CD4-positive, CD25-positive, alpha-beta regulatory T cell (primary cell): ENCODE results near the gene NFYC. TPM values are rescaled to one million over a fixed set of nuclear protein-coding genes. Genes with fewer than 3 reads are reported as not detected.
A peak's percentile ranks its signal among the peaks of the same experiment; 100 is the strongest.
"Not testable (repeated sequence)": the region's sequence is repeated elsewhere in the genome, so short reads cannot be mapped to it uniquely, and the experiment has no call there.

ENCODE experiments used
- ATAC-seq, 2 donors: fragments of 150-1000 bp; cut with Tn5 transposase; one replicate each; pipeline ENCODE4 v1.10.0; 2021; ENCODE audit warnings: low read depth in 2 of 2, moderate number of reproducible peaks in 2 of 2, moderate library complexity in 1 of 2
- DNase-seq, 3 donors: peaks; one replicate each; pipeline versions ENCODE4 v3.0.0 to v3.0.0-alpha.2; 2012 to 2022; ENCODE audit warnings: mixed read lengths in 1 of 3
- H3K27ac ChIP-seq: one replicate; pipeline ENCODE4 v1.7.0; 2013; ENCODE audit warnings: mild to moderate bottlenecking, low read length; ENCODE audit not compliant: insufficient read depth, poor library complexity, severe bottlenecking
- H3K27me3 ChIP-seq: one replicate; pipeline ENCODE4 v1.7.0; 2013; ENCODE audit warnings: low read length; ENCODE audit not compliant: control insufficient read depth, insufficient read depth
- H3K36me3 ChIP-seq: one replicate; pipeline ENCODE4 v1.7.0; 2013; ENCODE audit warnings: mild to moderate bottlenecking, low read length, moderate library complexity; ENCODE audit not compliant: control insufficient read depth, insufficient read depth
- H3K4me1 ChIP-seq: 2 replicates; pipeline ENCODE4 v1.7.0; 2013; ENCODE audit warnings: mild to moderate bottlenecking, low read length; ENCODE audit not compliant: insufficient read depth, control insufficient read depth, poor library complexity, severe bottlenecking
- H3K4me3 ChIP-seq: one replicate; pipeline ENCODE4 v1.7.0; 2013; ENCODE audit warnings: low read depth, mild to moderate bottlenecking, low read length, moderate library complexity
- H3K9me3 ChIP-seq, 2 experiments: 1 replicate in 1 of 2; 2 replicates in 1 of 2; pipeline ENCODE4 v1.7.0; 2013; ENCODE audit warnings: low read length in 2 of 2, mild to moderate bottlenecking in 1 of 2, moderate library complexity in 1 of 2; ENCODE audit not compliant: control insufficient read depth in 2 of 2
- H3K27ac Mint-ChIP-seq, 3 donors: one replicate each; pipeline ENCODE4 v1.8.0; 2020 to 2022; ENCODE audit warnings: mild to moderate bottlenecking in 3 of 3, mixed read lengths in 3 of 3, moderate library complexity in 2 of 3
- H3K27me3 Mint-ChIP-seq: one replicate; pipeline ENCODE4 v1.8.0; 2022; ENCODE audit warnings: mild to moderate bottlenecking, mixed read lengths
- H3K36me3 Mint-ChIP-seq: one replicate; pipeline ENCODE4 v1.8.0; 2020; ENCODE audit warnings: mixed read lengths
- H3K4me1 Mint-ChIP-seq, 4 donors: one replicate each; pipeline ENCODE4 v1.8.0; 2020 to 2022; ENCODE audit warnings: mixed read lengths in 4 of 4, mild to moderate bottlenecking in 1 of 4
- H3K4me3 Mint-ChIP-seq, 4 donors: one replicate each; pipeline ENCODE4 v1.8.0; 2020 to 2022; ENCODE audit warnings: mild to moderate bottlenecking in 4 of 4, mixed read lengths in 4 of 4, moderate library complexity in 3 of 4
- H3K9me3 Mint-ChIP-seq, 7 donors: one replicate each; pipeline ENCODE4 v1.8.0; 2020 to 2022; ENCODE audit warnings: mixed read lengths in 7 of 7, mild to moderate bottlenecking in 3 of 7, moderate library complexity in 2 of 7
- polyA plus RNA-seq, 4 donors: library from polyadenylated mRNA; unstranded; fragments of 300-500 nt; fragmentation: Illumina TruSeq; gene quantifications; one replicate each; pipeline ENCODE4 v1.2.3, GENCODE V29; 2021
- total RNA-seq: library from RNA; stranded (reverse); gene quantifications from one replicate; pipeline ENCODE4 v1.2.3, GENCODE V29; 2022

NFYC gene
- total and polyA plus RNA-seq, 5 donors from 2014 or later = 51.2 to 61.1 (median 57.1) TPM

- ATAC-seq (peak; percentile 63 to 65), DNase-seq (peak in 1 of 3 donors; percentile 29)
- Histone ChIP-seq H3K9me3 (no peaks in the 10 kb centered on the region), H3K36me3 (no peaks in the 10 kb centered on the region), H3K27me3 (no peaks in the 10 kb centered on the region), H3K27ac (peak overlapping the region; percentile 78), H3K4me1 (peaks cover 60% of the 10 kb centered on the region), H3K4me3 (peak overlapping the region; percentile 63)
- H3K4me1 Mint-ChIP-seq = peaks cover 48 to 86% (median 60%) of the 10 kb centered on the region in 4 donors
- peaks cover 16% of the 10 kb centered on the region for H3K36me3 Mint-ChIP-seq
- no peaks in the 10 kb centered on the region for H3K27me3 Mint-ChIP-seq
- no peaks in the 10 kb centered on the region for H3K9me3 Mint-ChIP-seq
- peak overlapping the region; percentile 26 to 90 (median 69) for H3K27ac Mint-ChIP-seq
- H3K4me3 Mint-ChIP-seq = peak overlapping the region; percentile 72 to 85 (median 80)
These were observed 8.3 kb downstream of the NFYC start for GRCh38 chr1:40699787-40700186.

- H3K9me3 ChIP-seq = no peaks in the 10 kb centered on the region
- no peak overlapping the region for H3K4me3 ChIP-seq
- H3K27me3 ChIP-seq = no peaks in the 10 kb centered on the region
- Mint-ChIP-seq H3K36me3 (peaks cover 12% of the 10 kb centered on the region), H3K27ac (peak overlapping the region; percentile 9 to 73 (median 66)), H3K4me1 (peaks cover 48 to 81% (median 56%) of the 10 kb centered on the region in 4 donors), H3K27me3 (no peaks in the 10 kb centered on the region), H3K9me3 (no peaks in the 10 kb centered on the region), H3K4me3 (peak overlapping the region in 2 of 4 donors; percentile 10 to 72)
- peaks cover 49% of the 10 kb centered on the region for H3K4me1 ChIP-seq
- DNase-seq (no peak), ATAC-seq (no peak)
- H3K36me3 ChIP-seq = no peaks in the 10 kb centered on the region
- no peak overlapping the region for H3K27ac ChIP-seq
These were observed 10.2 kb downstream of the NFYC start for GRCh38 chr1:40701684-40702083.

- not testable (repeated sequence) for H3K9me3 ChIP-seq, H3K27ac ChIP-seq, H3K36me3 ChIP-seq, H3K27me3 ChIP-seq, H3K36me3 Mint-ChIP-seq, ATAC-seq, H3K9me3 Mint-ChIP-seq, DNase-seq, H3K27me3 Mint-ChIP-seq, H3K4me3 ChIP-seq
- H3K27ac Mint-ChIP-seq = peak overlapping the region in 1 of 3 donors; percentile 78
- peaks cover 44% of the 10 kb centered on the region for H3K4me1 ChIP-seq
- peaks cover 41 to 71% (median 45%) of the 10 kb centered on the region in 4 donors for H3K4me1 Mint-ChIP-seq
- H3K4me3 Mint-ChIP-seq = peak overlapping the region in 1 of 4 donors; percentile 45
These were observed 11.3 kb downstream of the NFYC start for GRCh38 chr1:40702810-40703209.

- no peaks in the 10 kb centered on the region for H3K27me3 Mint-ChIP-seq
- peaks cover 47% of the 10 kb centered on the region for H3K4me1 ChIP-seq
- H3K27ac ChIP-seq = no peak overlapping the region
- H3K36me3 ChIP-seq = no peaks in the 10 kb centered on the region
- H3K4me3 Mint-ChIP-seq = no peak overlapping the region
- peaks cover 41 to 72% (median 45%) of the 10 kb centered on the region in 4 donors for H3K4me1 Mint-ChIP-seq
- H3K36me3 Mint-ChIP-seq = peaks cover 5% of the 10 kb centered on the region
- H3K4me3 ChIP-seq = no peak overlapping the region
- H3K9me3 Mint-ChIP-seq = peaks cover 0 to 1% (median 0%) of the 10 kb centered on the region in 7 donors
- H3K27ac Mint-ChIP-seq = peak overlapping the region in 2 of 3 donors; percentile 63 to 82
- H3K9me3 ChIP-seq = no peaks in the 10 kb centered on the region
- no peak for DNase-seq
- no peaks in the 10 kb centered on the region for H3K27me3 ChIP-seq
- no peak for ATAC-seq
These were observed 11.8 kb downstream of the NFYC start for GRCh38 chr1:40703316-40703715.

GRCh38 chr1:40704817-40705733 is 13.6 kb downstream of the NFYC start:
- peaks cover 0 to 1% (median 0%) of the 10 kb centered on the region in 7 donors for H3K9me3 Mint-ChIP-seq
- H3K27ac Mint-ChIP-seq = peak overlapping the region in 2 of 3 donors; percentile 39 to 82
- no peaks in the 10 kb centered on the region for H3K27me3 Mint-ChIP-seq
- peaks cover 35 to 71% (median 44%) of the 10 kb centered on the region in 4 donors for H3K4me1 Mint-ChIP-seq
- no peak overlapping the region for H3K4me3 Mint-ChIP-seq
- H3K27ac ChIP-seq = no peak overlapping the region
- H3K36me3 ChIP-seq = no peaks in the 10 kb centered on the region
- H3K4me3 ChIP-seq = no peak overlapping the region
- peaks cover 5% of the 10 kb centered on the region for H3K36me3 Mint-ChIP-seq
- ATAC-seq (no peak), DNase-seq (no peak)
- H3K27me3 ChIP-seq = no peaks in the 10 kb centered on the region
- peaks cover 45% of the 10 kb centered on the region for H3K4me1 ChIP-seq
- no peaks in the 10 kb centered on the region for H3K9me3 ChIP-seq

- Mint-ChIP-seq H3K9me3 (peaks cover 0 to 1% (median 0%) of the 10 kb centered on the region in 7 donors), H3K36me3 (peaks cover 5% of the 10 kb centered on the region), H3K4me1 (peaks cover 45 to 77% (median 52%) of the 10 kb centered on the region in 4 donors), H3K27ac (no peak overlapping the region), H3K27me3 (no peaks in the 10 kb centered on the region), H3K4me3 (no peak overlapping the region)
- no peaks in the 10 kb centered on the region for H3K9me3 ChIP-seq
- no peak overlapping the region for H3K4me3 ChIP-seq
- no peaks in the 10 kb centered on the region for H3K36me3 ChIP-seq
- ATAC-seq = no peak
- H3K27me3 ChIP-seq = no peaks in the 10 kb centered on the region
- H3K27ac ChIP-seq = no peak overlapping the region
- H3K4me1 ChIP-seq = peaks cover 47% of the 10 kb centered on the region
- DNase-seq = no peak
These were observed 15.1 kb downstream of the NFYC start for GRCh38 chr1:40706626-40707025.

- ATAC-seq (peak; percentile 78 to 79), DNase-seq (no peak)
- peaks cover 62% of the 10 kb centered on the region for H3K4me1 ChIP-seq
- no peaks in the 10 kb centered on the region for H3K9me3 ChIP-seq
- Mint-ChIP-seq H3K36me3 (peaks cover 10% of the 10 kb centered on the region), H3K4me3 (peak overlapping the region; percentile 92 to 98 (median 96)), H3K27ac (peak overlapping the region; percentile 65 to 96 (median 95)), H3K27me3 (no peaks in the 10 kb centered on the region), H3K9me3 (peaks cover 0 to 1% (median 0%) of the 10 kb centered on the region in 7 donors), H3K4me1 (peaks cover 44 to 79% (median 55%) of the 10 kb centered on the region in 4 donors)
- peak overlapping the region; percentile 90 for H3K4me3 ChIP-seq
- H3K27me3 ChIP-seq = no peaks in the 10 kb centered on the region
- H3K27ac ChIP-seq = peak overlapping the region; percentile 86
- H3K36me3 ChIP-seq = no peaks in the 10 kb centered on the region
These were observed 17.2 kb downstream of the NFYC start for GRCh38 chr1:40708750-40709099.
